Activated CD4-positive, alpha-beta T cell treated with anti-CD3 and anti-CD28 coated beads for 1 hour (primary cell): Measurements from ENCODE around the gene REL.

Experiments
- DNase-seq: peaks from one replicate; pipeline ENCODE4 v3.0.0-alpha.2; 2020

REL gene

GRCh38 chr2:60966507-60967405 lies 85.4 kb downstream of the REL start:
- DNase-seq: no peak

- no peak for DNase-seq
Measured at GRCh38 chr2:60972889-60973656, 91.7 kb downstream of the REL start.

DNA sequence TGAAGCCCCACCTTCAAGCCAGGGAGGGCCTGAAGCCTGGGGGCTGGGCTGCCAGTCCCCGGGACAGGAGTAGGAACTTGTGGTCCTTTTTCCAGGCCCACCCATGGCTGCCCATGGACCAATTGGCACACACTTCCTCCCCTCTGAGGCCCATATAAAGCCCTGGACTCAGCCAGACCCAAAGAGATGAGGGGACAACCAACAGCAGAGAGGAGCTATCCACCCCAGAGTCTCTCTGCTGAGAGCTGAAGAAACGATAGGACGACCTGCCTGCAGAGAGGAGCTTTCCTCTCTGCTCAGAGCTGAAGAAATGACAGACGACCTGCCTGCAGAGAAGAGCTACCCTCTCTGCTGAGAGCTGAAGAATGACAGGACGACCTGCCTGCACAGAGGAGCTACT lies 92.3 kb downstream of the REL start:
- no peak for DNase-seq

- DNase-seq: no peak
Measured at GRCh38 chr2:60974652-60975051, 93.3 kb downstream of the REL start.
